ENCODE data around the gene ZNF846. TPM values are rescaled to one million over a fixed set of nuclear protein-coding genes. Genes with fewer than 3 reads are reported as not detected.

ZNF846 gene
- total RNA-seq, 2 donors from 2014 or later, result 24.5 to 30.8 TPM

- H3K4me3 ChIP-seq, result no peak overlapping the region
- H3K27ac ChIP-seq, result no peak overlapping the region
- H3K9me3 ChIP-seq, result no peaks in the 10 kb centered on the region
- intact Hi-C loops (cut with DNase I), result loop anchor here (10.0 kb wide), 1 partner anchor 108 kb away; the partner anchor contains the start of gene ZNF562
- no peaks in the 10 kb centered on the region for H3K36me3 ChIP-seq
- H3K4me1 ChIP-seq (replicated peaks), result no peaks in the 10 kb centered on the region
- 100% methylated on average over 2 of the region's 2 CpGs for WGBS
- H3K27me3 ChIP-seq (replicated peaks; ENCODE audit: insufficient read depth), result no peaks in the 10 kb centered on the region
- no peak for TF ChIP-seq POLR2A (IDR thresholded peaks at IDR 0.05)
- TF ChIP-seq POLR2AphosphoS5 (IDR thresholded peaks at IDR 0.05), result no peak
- TF ChIP-seq, protein P1, sequence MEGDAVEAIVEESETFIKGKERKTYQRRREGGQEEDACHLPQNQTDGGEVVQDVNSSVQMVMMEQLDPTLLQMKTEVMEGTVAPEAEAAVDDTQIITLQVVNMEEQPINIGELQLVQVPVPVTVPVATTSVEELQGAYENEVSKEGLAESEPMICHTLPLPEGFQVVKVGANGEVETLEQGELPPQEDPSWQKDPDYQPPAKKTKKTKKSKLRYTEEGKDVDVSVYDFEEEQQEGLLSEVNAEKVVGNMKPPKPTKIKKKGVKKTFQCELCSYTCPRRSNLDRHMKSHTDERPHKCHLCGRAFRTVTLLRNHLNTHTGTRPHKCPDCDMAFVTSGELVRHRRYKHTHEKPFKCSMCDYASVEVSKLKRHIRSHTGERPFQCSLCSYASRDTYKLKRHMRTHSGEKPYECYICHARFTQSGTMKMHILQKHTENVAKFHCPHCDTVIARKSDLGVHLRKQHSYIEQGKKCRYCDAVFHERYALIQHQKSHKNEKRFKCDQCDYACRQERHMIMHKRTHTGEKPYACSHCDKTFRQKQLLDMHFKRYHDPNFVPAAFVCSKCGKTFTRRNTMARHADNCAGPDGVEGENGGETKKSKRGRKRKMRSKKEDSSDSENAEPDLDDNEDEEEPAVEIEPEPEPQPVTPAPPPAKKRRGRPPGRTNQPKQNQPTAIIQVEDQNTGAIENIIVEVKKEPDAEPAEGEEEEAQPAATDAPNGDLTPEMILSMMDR (IDR thresholded peaks at IDR 0.05), result no peak
- no peak for DNase-seq (ENCODE audit: low spot score)
These were observed 13.8 kb upstream of the ZNF846 start for GRCh38 chr19:9782338-9782737.

GRCh38 chr19:9757544-9758501 is 10.7 kb downstream of the ZNF846 start:
- intact Hi-C loops (cut with DNase I), result no loop called here

DNA sequence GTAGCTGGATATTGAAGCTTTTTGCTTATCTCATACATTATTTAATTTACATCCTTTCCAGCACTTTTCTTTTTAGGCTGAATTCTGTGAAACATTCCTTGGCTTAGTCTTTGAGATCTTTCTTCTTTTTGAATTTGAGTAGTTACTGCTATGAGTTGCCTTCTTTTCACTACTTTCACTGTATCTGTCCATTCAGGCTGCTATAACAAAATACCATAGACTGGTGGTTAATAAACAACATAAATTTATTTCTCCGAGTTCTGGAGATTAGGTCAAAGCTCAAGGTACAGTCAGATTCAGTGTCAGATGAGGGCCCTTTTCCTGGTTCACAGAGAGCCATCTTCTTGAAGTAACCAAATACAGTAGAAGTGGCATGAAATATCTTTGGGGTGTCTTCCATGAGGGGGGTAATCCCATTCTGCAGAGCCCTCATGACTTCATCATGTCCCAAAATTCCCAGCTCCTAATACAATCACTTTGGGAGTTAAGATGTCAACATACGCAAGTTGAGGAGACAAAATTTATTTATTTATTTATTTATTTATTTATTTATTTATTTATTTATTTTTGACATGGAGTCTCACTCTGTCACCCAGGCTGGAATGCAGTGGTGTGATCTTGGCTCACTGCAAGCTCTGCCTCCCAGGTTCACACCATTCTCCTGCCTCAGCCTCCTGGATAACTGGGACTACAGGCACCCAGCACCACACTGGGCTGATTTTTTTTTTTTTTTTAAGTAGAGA is 15.7 kb downstream of the ZNF846 start:
- no peaks in the 10 kb centered on the region for H3K9me3 ChIP-seq
- no peaks in the 10 kb centered on the region for H3K4me1 ChIP-seq (replicated peaks)
- H3K27ac ChIP-seq, result no peak overlapping the region
- intact Hi-C loops (cut with DNase I), result no loop called here
- WGBS, result 94% methylated on average over 2 of the region's 2 CpGs
- no peak for DNase-seq (ENCODE audit: low spot score)
- TF ChIP-seq POLR2A (IDR thresholded peaks at IDR 0.05) (no peak), POLR2AphosphoS5 (IDR thresholded peaks at IDR 0.05) (no peak)
- TF ChIP-seq, protein P1 (IDR thresholded peaks at IDR 0.05), result no peak
- no peaks in the 10 kb centered on the region for H3K27me3 ChIP-seq (replicated peaks; ENCODE audit: insufficient read depth)
- no peak overlapping the region for H3K4me3 ChIP-seq
- peaks cover 4 to 8% of the 10 kb centered on the region in 2 donors for H3K36me3 ChIP-seq

More at GRCh38 chr19:9757544-9758501, 10.7 kb downstream of the ZNF846 start:
- Histone ChIP-seq H3K27ac (no peak overlapping the region), H3K27me3 (replicated peaks; ENCODE audit: insufficient read depth) (no peaks in the 10 kb centered on the region), H3K9me3 (no peaks in the 10 kb centered on the region), H3K36me3 (peaks cover 12 to 17% of the 10 kb centered on the region in 2 donors), H3K4me1 (replicated peaks) (no peaks in the 10 kb centered on the region), H3K4me3 (no peak overlapping the region)
- no peak for TF ChIP-seq POLR2A (IDR thresholded peaks at IDR 0.05)
- no peak for TF ChIP-seq POLR2AphosphoS5 (IDR thresholded peaks at IDR 0.05)
- TF ChIP-seq, protein P1 (IDR thresholded peaks at IDR 0.05), result no peak
- DNase-seq (ENCODE audit: low spot score), result no peak
- 97% methylated on average over 9 of the region's 9 CpGs for WGBS

- intact Hi-C loops (cut with DNase I), result no loop called here
- no peak overlapping the region for H3K27ac ChIP-seq
- no peaks in the 10 kb centered on the region for H3K27me3 ChIP-seq (replicated peaks; ENCODE audit: insufficient read depth)
- TF ChIP-seq POLR2AphosphoS5 (IDR thresholded peaks at IDR 0.05) (no peak), POLR2A (IDR thresholded peaks at IDR 0.05) (no peak)
- TF ChIP-seq, protein P1 (IDR thresholded peaks at IDR 0.05), result no peak
- H3K4me3 ChIP-seq, result no peak overlapping the region
- no peak for DNase-seq (ENCODE audit: low spot score)
- no peaks in the 10 kb centered on the region for H3K9me3 ChIP-seq
- WGBS, result 98% methylated on average over 7 of the region's 7 CpGs
- no peaks in the 10 kb centered on the region for H3K4me1 ChIP-seq (replicated peaks)
- no peaks in the 10 kb centered on the region for H3K36me3 ChIP-seq
These were observed 17.1 kb downstream of the ZNF846 start for GRCh38 chr19:9751446-9751845.
